H1 (cell line): ENCODE results near the gene TSFM. TPM values are rescaled to one million over a fixed set of nuclear protein-coding genes. Genes with fewer than 3 reads are reported as not detected.

Source experiments
- CTCF ChIA-PET: fragments of 300-600 bp; sonication (Branson Sonifier 250); formaldehyde crosslinking; loops from one replicate; lab custom pipeline; 2021; ENCODE audit not compliant: partially characterized antibody; lab: Charles Lee
- POLR2A ChIA-PET: fragments of 300-600 bp; sonication (Branson Sonifier 250); formaldehyde crosslinking; loops from one replicate; lab custom pipeline; 2021; ENCODE audit warnings: inconsistent platforms; ENCODE audit not compliant: partially characterized antibody; lab: Charles Lee
- DNase-seq, 2 experiments: peaks; one replicate each; pipeline versions ENCODE4 v3.0.0 to v3.0.0-alpha.2; 2010 to 2022; ENCODE audit warnings: low spot score in 2 of 2, low read depth in 1 of 2, mixed read lengths in 1 of 2
- FAIRE-seq: peaks from 2 replicates; lab custom pipeline; 2011; peaks lifted over from hg19 to GRCh38; lab: Jason Lieb, UNC
- H2AFZ ChIP-seq: 2 replicates; pipeline ENCODE4 v1.8.1; 2012; ENCODE audit warnings: low read length, inconsistent platforms
- H2AK5ac ChIP-seq: 2 replicates; pipeline ENCODE4 v1.6.1; 2013; ENCODE audit warnings: low read depth, low read length
- H2BK120ac ChIP-seq: replicated peaks from 2 replicates; pipeline ENCODE3; 2013; ENCODE audit warnings: low read depth, low read length, inconsistent platforms
- H2BK12ac ChIP-seq: 2 replicates; pipeline ENCODE4 v1.6.1; 2013; ENCODE audit warnings: low read depth, low read length
- H2BK15ac ChIP-seq: 2 replicates; pipeline ENCODE4 v1.6.1; 2013; ENCODE audit warnings: low read length
- H2BK20ac ChIP-seq: 2 replicates; pipeline ENCODE4 v1.6.1; 2013; ENCODE audit warnings: low read length
- H2BK5ac ChIP-seq: 2 replicates; pipeline ENCODE4 v1.6.1; 2013; ENCODE audit warnings: low read depth, low read length
- H3K14ac ChIP-seq: 2 replicates; pipeline ENCODE4 v1.6.1; 2013; ENCODE audit warnings: inconsistent platforms; ENCODE audit not compliant: insufficient read length
- H3K18ac ChIP-seq: 2 replicates; pipeline ENCODE4 v1.6.1; 2013; ENCODE audit warnings: low read length; ENCODE audit errors: extremely low read depth
- H3K23ac ChIP-seq: 2 replicates; pipeline ENCODE4 v1.6.1; 2013; ENCODE audit warnings: inconsistent platforms; ENCODE audit not compliant: insufficient read length
- H3K23me2 ChIP-seq: 2 replicates; pipeline ENCODE4 v1.6.1; 2013; ENCODE audit warnings: low read depth, low read length
- H3K27ac ChIP-seq: 2 replicates; pipeline ENCODE4 v1.6.1; 2011; ENCODE audit warnings: low read depth, low read length, inconsistent platforms
- H3K27me3 ChIP-seq, 4 experiments: replicated peaks in 1 of 4; 1 replicate in 1 of 4; 2 replicates in 3 of 4; pipeline versions ENCODE4 v1.6.1 to v1.8.1; 2011 to 2013; ENCODE audit warnings: low read length in 3 of 4, mild to moderate bottlenecking in 3 of 4, inconsistent platforms in 2 of 4, mixed read lengths in 2 of 4, moderate library complexity in 1 of 4; ENCODE audit not compliant: control insufficient read depth in 3 of 4, insufficient read depth in 3 of 4; ENCODE audit errors: extremely low read depth in 1 of 4
- H3K36me3 ChIP-seq, 4 experiments: 2 replicates each; pipeline versions ENCODE4 v1.6.1 to v1.8.1; 2011 to 2013; ENCODE audit warnings: mild to moderate bottlenecking in 4 of 4, low read length in 3 of 4, moderate library complexity in 2 of 4, control low read depth in 1 of 4, inconsistent platforms in 1 of 4; ENCODE audit not compliant: insufficient read depth in 4 of 4, control insufficient read depth in 2 of 4
- H3K4ac ChIP-seq: replicated peaks from 2 replicates; pipeline ENCODE3; 2013; ENCODE audit warnings: low read length, low read depth, mixed read lengths, inconsistent platforms; ENCODE audit not compliant: insufficient read length
- H3K4me1 ChIP-seq, 4 experiments: replicated peaks in 1 of 4; 1 replicate in 1 of 4; 2 replicates in 3 of 4; pipeline versions ENCODE4 v1.6.1 to v1.8.1; 2011 to 2013; ENCODE audit warnings: low read length in 3 of 4, inconsistent platforms in 2 of 4, mixed read lengths in 1 of 4; ENCODE audit not compliant: insufficient read depth in 4 of 4, control insufficient read depth in 3 of 4
- H3K4me2 ChIP-seq, 2 experiments: 2 replicates each; pipeline versions ENCODE4 v1.6.1 to v1.8.1; 2011 to 2013; ENCODE audit warnings: low read depth in 2 of 2, low read length in 2 of 2, control low read depth in 1 of 2, inconsistent platforms in 1 of 2, mild to moderate bottlenecking in 1 of 2; ENCODE audit not compliant: insufficient read depth in 1 of 2
- H3K4me3 ChIP-seq, 4 experiments: fragments of 200-600, 300-600 bp in 1 of 4; sonication (generic), shearing (Covaris generic), sonication (Bioruptor Twin) in 1 of 4; 2 replicates each; pipeline versions ENCODE4 v1.5.1 to v1.8.1; 2011 to 2016; ENCODE audit warnings: low read length in 4 of 4, low read depth in 3 of 4, control low read depth in 2 of 4, inconsistent platforms in 2 of 4, mild to moderate bottlenecking in 2 of 4, mixed read lengths in 1 of 4, moderate library complexity in 1 of 4; ENCODE audit not compliant: insufficient read depth in 2 of 4; ENCODE audit errors: extremely low read depth in 1 of 4
- H3K56ac ChIP-seq: replicated peaks from 2 replicates; pipeline ENCODE3; 2013; ENCODE audit warnings: low read depth, mild to moderate bottlenecking, mixed read lengths, low read length, inconsistent platforms; ENCODE audit not compliant: insufficient read length
- H3K79me1 ChIP-seq: 2 replicates; pipeline ENCODE4 v1.6.1; 2013; ENCODE audit warnings: low read depth, low read length, control low read depth
- H3K79me2 ChIP-seq, 2 experiments: 2 replicates each; pipeline versions ENCODE4 v1.6.1 to v1.8.1; 2012 to 2013; ENCODE audit warnings: low read length in 2 of 2, mild to moderate bottlenecking in 2 of 2, inconsistent platforms in 1 of 2; ENCODE audit not compliant: insufficient read depth in 2 of 2, control insufficient read depth in 1 of 2
- H3K9ac ChIP-seq, 4 experiments: replicated peaks in 1 of 4; 1 replicate in 1 of 4; 2 replicates in 3 of 4; pipeline versions ENCODE4 v1.6.1 to v1.8.1; 2011 to 2013; ENCODE audit warnings: low read depth in 3 of 4, low read length in 3 of 4, control low read depth in 2 of 4, mild to moderate bottlenecking in 2 of 4, moderate library complexity in 2 of 4, inconsistent platforms in 1 of 4; ENCODE audit errors: extremely low read depth in 1 of 4
- H3K9me3 ChIP-seq, 2 experiments: 2 replicates each; pipeline versions ENCODE4 v1.6.1 to v1.8.1; 2012 to 2013; ENCODE audit warnings: mild to moderate bottlenecking in 2 of 2, moderate library complexity in 2 of 2, control low read depth in 1 of 2, inconsistent platforms in 1 of 2, low read depth in 1 of 2, low read length in 1 of 2, mixed read lengths in 1 of 2; ENCODE audit not compliant: insufficient read depth in 2 of 2
- H4K20me1 ChIP-seq, 2 experiments: replicated peaks in 1 of 2; 2 replicates each; pipeline versions ENCODE3 to v1.8.1; 2011 to 2013; ENCODE audit warnings: inconsistent platforms in 2 of 2, low read length in 2 of 2, mild to moderate bottlenecking in 1 of 2; ENCODE audit not compliant: insufficient read depth in 2 of 2, control insufficient read depth in 1 of 2
- H4K5ac ChIP-seq: 2 replicates; pipeline ENCODE4 v1.6.1; 2013; ENCODE audit warnings: low read length, low read depth, mixed read lengths, inconsistent platforms; ENCODE audit not compliant: insufficient read length
- H4K8ac ChIP-seq: 2 replicates; pipeline ENCODE4 v1.8.0; 2013; ENCODE audit warnings: mild to moderate bottlenecking, moderate library complexity, low read length, inconsistent platforms; ENCODE audit not compliant: insufficient read depth; ENCODE audit errors: extremely low read depth
- H4K91ac ChIP-seq: replicated peaks from 2 replicates; pipeline ENCODE3; 2013; ENCODE audit warnings: low read length, mixed read lengths, inconsistent platforms; ENCODE audit not compliant: insufficient read length
- BACH1 ChIP-seq: IDR thresholded peaks from 2 replicates; pipeline ENCODE4 v1.6.1; 2012; ENCODE audit warnings: low read length, improper control_type of control experiment
- BCL11A ChIP-seq, 2 experiments: IDR thresholded peaks; one replicate each; pipeline ENCODE4 v1.6.1; 2011; ENCODE audit warnings: low read depth in 2 of 2, low read length in 2 of 2, mild to moderate bottlenecking in 2 of 2
- CHD2 ChIP-seq: IDR thresholded peaks from 2 replicates; pipeline ENCODE4 v1.6.1; 2012; ENCODE audit warnings: low read length, improper control_type of control experiment
- JUN ChIP-seq: IDR thresholded peaks from 2 replicates; pipeline ENCODE4 v1.6.1; 2011; ENCODE audit warnings: low read depth, mild to moderate bottlenecking, improper control_type of control experiment, low read length
- JUND ChIP-seq: IDR thresholded peaks from 2 replicates; pipeline ENCODE4 v1.6.1; 2011; ENCODE audit warnings: mild to moderate bottlenecking, improper control_type of control experiment, low read length
- KDM4A ChIP-seq: IDR thresholded peaks from one replicate; pipeline ENCODE4 v1.7.1; 2012; ENCODE audit warnings: low read depth, mild to moderate bottlenecking, moderate library complexity, low read length, inconsistent platforms; ENCODE audit not compliant: severe bottlenecking
- POLR2A ChIP-seq, 2 experiments: IDR thresholded peaks; 1 replicate in 1 of 2; 2 replicates in 1 of 2; pipeline ENCODE4 v1.6.1; 2011; ENCODE audit warnings: low read depth in 2 of 2, low read length in 2 of 2, mild to moderate bottlenecking in 2 of 2; ENCODE audit errors: control extremely low read depth in 1 of 2
- POU5F1 ChIP-seq: IDR thresholded peaks from 2 replicates; pipeline ENCODE4 v1.6.1; 2011; ENCODE audit warnings: low read depth, mild to moderate bottlenecking, low read length, moderate library complexity
- RNF2 ChIP-seq: fragments of 200-900, 300-1000 bp; sonication (generic); IDR thresholded peaks from 2 replicates; pipeline ENCODE4 v1.7.1; 2016; ENCODE audit warnings: borderline replicate concordance, low read depth, mild to moderate bottlenecking, antibody characterized with exemption, low read length; ENCODE audit not compliant: poor library complexity, severe bottlenecking; ENCODE audit errors: missing control alignments
- TAF7 ChIP-seq: optimal IDR thresholded peaks from 2 replicates; pipeline ENCODE3; 2011; ENCODE audit warnings: low read depth, mild to moderate bottlenecking, inconsistent platforms, low read length, moderate library complexity, borderline replicate concordance
- TBP ChIP-seq: IDR thresholded peaks from 2 replicates; pipeline ENCODE4 v1.6.1; 2011; ENCODE audit warnings: low read depth, low read length, improper control_type of control experiment
- YY1 ChIP-seq: IDR thresholded peaks from 2 replicates; pipeline ENCODE4 v1.6.1; 2011; ENCODE audit warnings: low read depth, mild to moderate bottlenecking, low read length
- WGBS, 2 experiments: shearing (Covaris generic) in 1 of 2; methylation state at CpG; one replicate each; pipeline versions ENCODE4 v1.1.6 to v1.1.7; 2013 to 2015; ENCODE audit warnings: low lambda C conversion rate in 2 of 2, mixed read lengths in 2 of 2, inconsistent platforms in 1 of 2, low coverage in 1 of 2, missing lambda C conversion rate in 1 of 2; ENCODE audit not compliant: insufficient replicate concordance in 2 of 2, insufficient coverage in 1 of 2, insufficient read length in 1 of 2; ENCODE audit errors: extremely low coverage in 1 of 2, missing lambda C conversion rate in 1 of 2; 5-methylcytosine and 5-hydroxymethylcytosine counted together
- polyA plus RNA-seq, 7 experiments: library from polyadenylated mRNA; depleted of rRNA in 3 of 7; stranded (reverse) in 5 of 7; unstranded in 2 of 7; fragments of >200 nt in 5 of 7; fragments of 200-250 nt in 2 of 7; gene quantifications; 1 replicate in 5 of 7; 2 replicates in 1 of 7; 4 replicates in 1 of 7; pipeline versions ENCODE4 v1.2.1 to v1.2.3, GENCODE V29; 2011 to 2013; ENCODE audit warnings: missing spikeins in 2 of 7, mixed read lengths in 2 of 7
- total RNA-seq: library from RNA; stranded (reverse); fragmentation: NEBNext Ultra II Directional; extraction: Animal tissue kit (Norgen Biotek cat#: 25700); gene quantifications from 2 replicates; pipeline ENCODE4 v1.2.1, GENCODE V29; 2021

Gene TSFM
- total and polyA plus RNA-seq, 2 of the 8 experiments (the other 6 are each of a cell fraction or from before 2014, with no cell fraction given), result 17.4 to 49.8 TPM

- WGBS, 2 experiments, result 3% methylated on average over 34 of the region's 42 CpGs; no CpG with 5 or more reads in 1 of the 2 experiments
- H4K20me1 ChIP-seq, result peaks cover 11 to 18% of the 10 kb centered on the region in 2 experiments
- H2BK12ac ChIP-seq, result peak overlapping the region; percentile 76
- H2AK5ac ChIP-seq, result peak overlapping the region; percentile 34; the same call in 1 of the 2 replicates
- H3K36me3 ChIP-seq, result no peaks in the 10 kb centered on the region
- peak overlapping the region; percentile 98 for H2BK5ac ChIP-seq
- peak overlapping the region; percentile 99 for H3K27ac ChIP-seq
- no peak overlapping the region for H2BK120ac ChIP-seq
- FAIRE-seq, result no peak
- no peak overlapping the region; the same call in 1 of the 2 replicates for H2BK15ac ChIP-seq
- H3K9ac ChIP-seq, result peak overlapping the region; percentile 91 to 95 (median 92)
- H3K23ac ChIP-seq, result no peak overlapping the region
- peak overlapping the region; percentile 97; the same call in 1 of the 2 replicates for H4K8ac ChIP-seq
- DNase-seq, result no peak
- H3K14ac ChIP-seq, result no peak overlapping the region
- H3K56ac ChIP-seq, result peak overlapping the region; percentile 60
- peaks cover 7% of the 10 kb centered on the region; the same call in 1 of the 2 replicates for H3K79me1 ChIP-seq
- peaks cover 24 to 62% of the 10 kb centered on the region in 2 experiments for H3K79me2 ChIP-seq
- peak overlapping the region; percentile 91 for H3K18ac ChIP-seq
- no peaks in the 10 kb centered on the region for H3K9me3 ChIP-seq
- H3K27me3 ChIP-seq, result no peaks in the 10 kb centered on the region
- peaks cover 9% of the 10 kb centered on the region; the same call in 1 of the 2 replicates for H3K23me2 ChIP-seq
- peak overlapping the region; percentile 50 for H3K4ac ChIP-seq
- ChIA-PET POLR2A (interaction anchor here (0.6 to 29.9 kb wide), 30 partner anchors 1 to 554 kb away, joined by 3 to 722 read pairs (median 5); partner anchors contain the start of genes AVIL, CTDSP2, CYP27B1 and EEF1AKMT3), CTCF (interaction anchor here (0.7 to 4.4 kb wide), 18 partner anchors 8 to 71 kb away, joined by 3 to 42 read pairs (median 5); partner anchors contain the start of gene AVIL)
- peak overlapping the region; percentile 86 to 98 (median 94) for H3K4me3 ChIP-seq
- H4K91ac ChIP-seq, result peak overlapping the region; percentile 64
- peaks cover 14 to 42% (median 24%) of the 10 kb centered on the region in 4 experiments for H3K4me1 ChIP-seq
- H2BK20ac ChIP-seq, result no peak overlapping the region
- H4K5ac ChIP-seq, result peak overlapping the region; percentile 40
- peak overlapping the region; percentile 74 to 84 for H3K4me2 ChIP-seq
- no peak overlapping the region for H2AFZ ChIP-seq
- TF ChIP-seq TBP (peak; percentile 82), BCL11A (IDR thresholded peaks at IDR 0.05; ENCODE audit: low read depth in 2 of 2, low read length in 2 of 2) (no peak), BACH1 (no peak), POU5F1 (no peak), YY1 (no peak), TAF7 (no peak), JUN (no peak), JUND (no peak), CHD2 (no peak), RNF2 (no peak), POLR2A (IDR thresholded peaks at IDR 0.05; ENCODE audit: control extremely low read depth in 1 of 2, low read depth in 2 of 2, low read length in 2 of 2) (peak; percentile 59 to 62; a peak in 2 of 3 replicates), KDM4A (peak; percentile 5)
These were observed 62.3 kb downstream of the TSFM start for GRCh38 chr12:57844709-57845477.
